Endothelial cell of umbilical vein (primary cell): ENCODE measurements around the gene ADAM8. TPM values are rescaled to one million over a fixed set of nuclear protein-coding genes. Genes with fewer than 3 reads are reported as not detected.
"Not testable (repeated sequence)": the region's sequence is repeated elsewhere in the genome, so short reads cannot be mapped to it uniquely, and the experiment has no call there.

Experiments used
- BruUV-seq: library from RNA; stranded (reverse); fragments of 400-500 nt; replicated peaks from 2 replicates; lab custom pipeline; 2021; lab: Mats Ljungman, UMichigan
- CTCF ChIA-PET: fragments of 300-600, 350-600 bp; sonication (Branson Sonifier 250); formaldehyde crosslinking; loops from one replicate; lab custom pipeline; 2021; ENCODE audit warnings: antibody characterized with exemption, inconsistent platforms; lab: Charles Lee
- POLR2A ChIA-PET: fragments of 300-600, 350-600 bp; sonication (Branson Sonifier 250); formaldehyde crosslinking; loops from one replicate; lab custom pipeline; 2021; ENCODE audit warnings: antibody characterized with exemption, inconsistent platforms; lab: Charles Lee
- DNase-seq: peaks from one replicate; pipeline ENCODE4 v3.0.0-alpha.2; 2011; ENCODE audit warnings: low read depth, low spot score
- FAIRE-seq: peaks from 2 replicates; lab custom pipeline; 2011; peaks lifted over from hg19 to GRCh38; lab: Jason Lieb, UNC
- H2AFZ ChIP-seq: 2 replicates; pipeline ENCODE4 v1.6.0; 2012; ENCODE audit warnings: low read depth, low read length, control low read depth, inconsistent platforms
- H3K27ac ChIP-seq: 2 replicates; pipeline ENCODE4 v1.5.1; 2011; ENCODE audit warnings: low read depth, mild to moderate bottlenecking, control low read depth, low read length, moderate library complexity; ENCODE audit not compliant: insufficient read depth
- H3K27me3 ChIP-seq, 2 experiments: 2 replicates each; pipeline versions ENCODE4 v1.6.0 to v1.6.1; 2011; ENCODE audit warnings: low read length in 2 of 2, mixed read lengths in 1 of 2; ENCODE audit not compliant: control insufficient read depth in 2 of 2, insufficient read depth in 2 of 2
- H3K36me3 ChIP-seq, 2 experiments: 2 replicates in 1 of 2; 3 replicates in 1 of 2; pipeline ENCODE4 v1.5.1; 2011; ENCODE audit warnings: low read length in 2 of 2, mild to moderate bottlenecking in 1 of 2, moderate library complexity in 1 of 2; ENCODE audit not compliant: control insufficient read depth in 2 of 2, insufficient read depth in 2 of 2; ENCODE audit errors: extremely low read depth in 1 of 2
- H3K4me1 ChIP-seq: 3 replicates; pipeline ENCODE4 v1.5.1; 2011; ENCODE audit warnings: mild to moderate bottlenecking, low read length; ENCODE audit not compliant: control insufficient read depth, insufficient read depth; ENCODE audit errors: extremely low read depth
- H3K4me2 ChIP-seq: 2 replicates; pipeline ENCODE4 v1.6.1; 2011; ENCODE audit warnings: low read length, control low read depth, mixed read lengths; ENCODE audit not compliant: insufficient read depth
- H3K4me3 ChIP-seq, 3 experiments: fragments of 200-600 bp in 1 of 3; sonication (generic), shearing (Covaris generic) in 1 of 3; replicated peaks in 1 of 3; 2 replicates each; pipeline ENCODE4 v1.5.1; 2011 to 2016; ENCODE audit warnings: control low read depth in 3 of 3, low read length in 3 of 3, mild to moderate bottlenecking in 2 of 3, inconsistent platforms in 1 of 3, low read depth in 1 of 3, moderate library complexity in 1 of 3; ENCODE audit not compliant: insufficient read depth in 1 of 3
- H3K79me2 ChIP-seq: 2 replicates; pipeline ENCODE4 v1.6.0; 2012; ENCODE audit warnings: low read length, inconsistent platforms; ENCODE audit not compliant: control insufficient read depth, insufficient read depth
- H3K9ac ChIP-seq: replicated peaks from 2 replicates; pipeline ENCODE3; 2011; ENCODE audit warnings: low read length, control low read depth; ENCODE audit not compliant: insufficient read depth; ENCODE audit errors: extremely low read depth
- H3K9me1 ChIP-seq: replicated peaks from 3 replicates; pipeline ENCODE4 v1.6.0; 2011; ENCODE audit warnings: mild to moderate bottlenecking, low read length; ENCODE audit not compliant: control insufficient read depth, insufficient read depth; ENCODE audit errors: extremely low read depth
- H3K9me3 ChIP-seq: replicated peaks from 2 replicates; pipeline ENCODE4 v1.5.1; 2012; ENCODE audit warnings: low read length, inconsistent platforms; ENCODE audit not compliant: control insufficient read depth, insufficient read depth
- H4K20me1 ChIP-seq: replicated peaks from 2 replicates; pipeline ENCODE3; 2011; ENCODE audit warnings: mild to moderate bottlenecking, low read length; ENCODE audit not compliant: control insufficient read depth, insufficient read depth; ENCODE audit errors: extremely low read depth
- CTCF ChIP-seq, 2 donors: IDR thresholded peaks; 1 replicate in 1 of 2; 2 replicates in 1 of 2; pipeline ENCODE4 v1.5.1; 2011; ENCODE audit warnings: low read length in 2 of 2, mild to moderate bottlenecking in 2 of 2, moderate library complexity in 2 of 2, control low read depth in 1 of 2, inconsistent platforms in 1 of 2, low read depth in 1 of 2; ENCODE audit not compliant: insufficient read depth in 1 of 2; ENCODE audit errors: extremely low read depth in 1 of 2
- EZH2 ChIP-seq: IDR thresholded peaks from 2 replicates; pipeline ENCODE4 v1.6.1; 2012; ENCODE audit warnings: borderline replicate concordance, low read depth, mild to moderate bottlenecking, moderate library complexity, low read length, inconsistent platforms; ENCODE audit not compliant: severe bottlenecking
- FOS ChIP-seq: IDR thresholded peaks from 2 replicates; pipeline ENCODE4 v1.6.1; 2011; ENCODE audit warnings: mild to moderate bottlenecking, low read length, moderate library complexity, borderline replicate concordance; ENCODE audit not compliant: insufficient read depth
- GATA2 ChIP-seq: IDR thresholded peaks from 2 replicates; pipeline ENCODE4 v1.7.0; 2011; ENCODE audit warnings: low read depth, mild to moderate bottlenecking, moderate library complexity, mixed read lengths, low read length; ENCODE audit not compliant: insufficient read length, insufficient read depth
- JUN ChIP-seq: IDR thresholded peaks from 2 replicates; pipeline ENCODE4 v1.6.1; 2011; ENCODE audit warnings: borderline replicate concordance, low read depth; ENCODE audit not compliant: insufficient read length, insufficient read depth
- MAX ChIP-seq: IDR thresholded peaks from 2 replicates; pipeline ENCODE4 v1.6.1; 2011; ENCODE audit not compliant: insufficient read depth, insufficient read length
- MYC ChIP-seq: IDR thresholded peaks from one replicate; pipeline ENCODE4 v1.6.1; 2011; ENCODE audit warnings: mild to moderate bottlenecking, low read depth, low read length
- POLR2A ChIP-seq: IDR thresholded peaks from 2 replicates; pipeline ENCODE4 v1.6.1; 2012; ENCODE audit warnings: low read depth, mild to moderate bottlenecking, control low read depth, low read length
- POLR2AphosphoS5 ChIP-seq: IDR thresholded peaks from 2 replicates; pipeline ENCODE4 v1.6.1; 2012; ENCODE audit warnings: low read depth, mild to moderate bottlenecking, control low read depth, low read length, moderate library complexity; ENCODE audit not compliant: insufficient read depth
- dilution Hi-C: fragments of 300-500 bp; cut with MboI; formaldehyde crosslinking; loops from one replicate; pipeline ENCODE4 v1.15.0; 2019; ENCODE audit warnings: low sequenced_read_pairs; ENCODE audit not compliant: extremely low pct_ligation_motif_present
- intact Hi-C: fragments of 100-400 bp; cut with micrococcal nuclease; formaldehyde crosslinking; loops from one replicate; pipeline ENCODE4 v1.10.0; 2022
- polyA plus RNA-seq, 4 experiments: library from polyadenylated mRNA; depleted of rRNA in 3 of 4; stranded (reverse) in 3 of 4; unstranded in 1 of 4; fragments of >200 nt; gene quantifications; 2 replicates each; pipeline versions ENCODE4 v1.2.1 to v1.2.3, GENCODE V29; 2011 to 2012; ENCODE audit warnings: missing spikeins in 1 of 4
- total RNA-seq: library from RNA; stranded (reverse); gene quantifications from 2 replicates; pipeline ENCODE4 v1.2.3, GENCODE V29; 2021

The ADAM8 gene
- total and polyA plus RNA-seq, 2 donors (not counting 3 experiments of a cell fraction or from before 2014, with no cell fraction given): 0.51 to 0.55 TPM

DNA sequence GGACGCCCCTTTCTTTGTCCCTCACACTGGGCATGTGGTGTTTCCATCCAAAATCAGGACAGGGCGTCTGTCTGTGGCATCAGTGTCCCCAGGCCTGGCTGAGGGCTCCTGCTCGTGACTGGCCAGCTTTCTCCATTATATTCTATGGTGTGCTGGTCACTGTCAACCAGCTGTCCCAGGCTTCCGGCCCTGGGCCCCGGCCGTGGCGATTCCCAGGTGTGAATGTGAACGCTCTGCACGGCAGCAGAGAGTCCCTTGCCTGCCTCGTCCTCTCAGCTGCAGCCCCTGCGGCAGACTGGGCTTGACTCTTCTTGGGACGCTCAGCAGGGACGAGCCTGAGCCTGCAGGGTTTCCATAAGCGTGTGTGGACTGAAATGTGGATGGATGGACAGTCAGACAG is 52.6 kb downstream of the ADAM8 start:
- BruUV-seq: no TSS peak
- H3K4me1 ChIP-seq: no peaks in the 10 kb centered on the region
- no peak for FAIRE-seq
- no peaks in the 10 kb centered on the region for H3K9me3 ChIP-seq
- no peak overlapping the region for H3K4me3 ChIP-seq
- ChIA-PET POLR2A (no interaction called here), CTCF (no interaction called here)
- no peaks in the 10 kb centered on the region for H4K20me1 ChIP-seq
- TF ChIP-seq POLR2A (no peak), MAX (no peak), GATA2 (no peak), FOS (no peak), EZH2 (no peak), POLR2AphosphoS5 (no peak), JUN (no peak), MYC (no peak), CTCF (IDR thresholded peaks at IDR 0.05; ENCODE audit: extremely low read depth in 1 of 2, insufficient read depth in 1 of 2, low read depth in 1 of 2, low read length in 2 of 2) (no peak)
- peaks cover 4 to 7% of the 10 kb centered on the region in 2 experiments for H3K27me3 ChIP-seq
- no peak for DNase-seq
- no peaks in the 10 kb centered on the region for H3K79me2 ChIP-seq
- H3K4me2 ChIP-seq: no peak overlapping the region
- H3K9ac ChIP-seq: no peak overlapping the region
- no peak overlapping the region for H2AFZ ChIP-seq
- no peaks in the 10 kb centered on the region for H3K36me3 ChIP-seq
- intact Hi-C loops (no loop called here), dilution Hi-C loops (no loop called here)
- no peak overlapping the region for H3K27ac ChIP-seq
- H3K9me1 ChIP-seq: no peaks in the 10 kb centered on the region

DNA sequence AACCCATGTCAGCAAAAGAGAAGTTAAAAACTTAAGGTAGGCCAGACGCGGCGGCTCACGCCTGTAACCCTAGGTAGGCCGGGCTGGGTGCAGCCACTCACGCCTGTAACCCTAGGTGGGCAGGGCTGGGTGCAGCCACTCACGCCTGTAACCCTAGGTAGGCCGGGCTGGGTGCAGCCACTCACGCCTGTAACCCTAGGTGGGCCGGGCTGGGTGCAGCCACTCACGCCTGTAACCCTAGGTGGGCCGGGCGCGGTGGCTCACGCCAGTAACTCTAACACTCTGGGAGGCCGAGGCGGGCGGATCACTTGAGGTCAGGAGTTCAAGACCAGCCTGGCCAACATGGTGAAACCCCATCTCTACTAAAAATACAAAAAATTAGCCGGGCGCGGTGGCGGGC is 54.9 kb downstream of the ADAM8 start:
- H3K9me3 ChIP-seq, H3K79me2 ChIP-seq, CTCF ChIA-PET, FAIRE-seq, H3K36me3 ChIP-seq, H4K20me1 ChIP-seq, DNase-seq, H3K4me2 ChIP-seq, intact Hi-C loops, H3K9ac ChIP-seq, H3K27me3 ChIP-seq, H3K4me3 ChIP-seq, POLR2A ChIA-PET, H3K9me1 ChIP-seq, dilution Hi-C loops, H3K4me1 ChIP-seq, BruUV-seq, H2AFZ ChIP-seq, H3K27ac ChIP-seq: not testable (repeated sequence)
